Left ventricle myocardium superior (tissue), 1 donor: ENCODE results near the gene SLCO4A1. TPM values are rescaled to one million over a fixed set of nuclear protein-coding genes. Genes with fewer than 3 reads are reported as not detected.

Experiments
- ATAC-seq: fragments of 200-7000 bp; cut with Tn5 transposase; one replicate; pipeline ENCODE4 v1.9.1; 2020; ENCODE audit warnings: mild to moderate bottlenecking, moderate library complexity
- DNase-seq: peaks from one replicate; pipeline ENCODE4 v3.0.0-alpha.2; 2020
- intact Hi-C: fragments of 100-400 bp; cut with micrococcal nuclease; formaldehyde crosslinking; loops from one replicate; pipeline ENCODE4 v1.11.0; 2022
- total RNA-seq: library from RNA; stranded (reverse); fragmentation: NEBNext Ultra II Directional; extraction: Animal tissue kit (Norgen Biotek cat#: 25700); gene quantifications from one replicate; pipeline ENCODE4 v1.2.1, GENCODE V29; 2021
- donor health status: DM: no; HTN: yes; CAD: no; lungs with severe emphysema.

Gene SLCO4A1
- total RNA-seq, 1 donor from 2014 or later, result 9.4 TPM

- DNase-seq (no peak), ATAC-seq (no peak)
- intact Hi-C loops, result no loop called here
Observed at GRCh38 chr20:62632575-62633090, 9.7 kb upstream of the SLCO4A1 start.

GRCh38 chr20:62633598-62634329, 8.5 kb upstream of the SLCO4A1 start:
- DNase-seq, result no peak
- intact Hi-C loops, result no loop called here
- ATAC-seq, result no peak

GRCh38 chr20:62634330-62634967, 7.9 kb upstream of the SLCO4A1 start:
- no peak for DNase-seq
- intact Hi-C loops, result no loop called here

GRCh38 chr20:62635232-62635631, 7.1 kb upstream of the SLCO4A1 start:
- ATAC-seq, result no peak
- DNase-seq, result no peak
- intact Hi-C loops, result no loop called here

More at GRCh38 chr20:62634330-62634967, 7.9 kb upstream of the SLCO4A1 start:
- no peak for ATAC-seq

GRCh38 chr20:62635852-62636251, 6.5 kb upstream of the SLCO4A1 start:
- ATAC-seq (no peak), DNase-seq (no peak)
- intact Hi-C loops, result no loop called here

GRCh38 chr20:62636446-62636845, 5.9 kb upstream of the SLCO4A1 start:
- DNase-seq, result no peak
- intact Hi-C loops, result no loop called here
- ATAC-seq, result peak; percentile 42

GRCh38 chr20:62637110-62637509, 5.2 kb upstream of the SLCO4A1 start:
- ATAC-seq (no peak), DNase-seq (no peak)
- intact Hi-C loops, result no loop called here

- ATAC-seq, result no peak
- intact Hi-C loops, result no loop called here
- DNase-seq, result no peak
Observed at GRCh38 chr20:62637521-62638054, 4.7 kb upstream of the SLCO4A1 start.

GRCh38 chr20:62638055-62638570, 4.2 kb upstream of the SLCO4A1 start:
- ATAC-seq (no peak), DNase-seq (no peak)
- intact Hi-C loops, result no loop called here

GRCh38 chr20:62638679-62639406, 3.5 kb upstream of the SLCO4A1 start:
- ATAC-seq, result no peak
- intact Hi-C loops, result no loop called here
- DNase-seq, result no peak

GRCh38 chr20:62639765-62640164, 2.5 kb upstream of the SLCO4A1 start:
- intact Hi-C loops, result no loop called here
- DNase-seq (no peak), ATAC-seq (no peak)

- DNase-seq (no peak), ATAC-seq (no peak)
- intact Hi-C loops, result no loop called here
Observed at GRCh38 chr20:62640870-62641269, 1.4 kb upstream of the SLCO4A1 start.

GRCh38 chr20:62641321-62642050, 817 bp upstream of the SLCO4A1 start:
- intact Hi-C loops, result no loop called here
- no peak for DNase-seq
- no peak for ATAC-seq

- DNase-seq (no peak), ATAC-seq (peak; percentile 17)
- intact Hi-C loops, result no loop called here
Observed at GRCh38 chr20:62642666-62643520, 590 bp downstream of the SLCO4A1 start.

- no peak for DNase-seq
- ATAC-seq, result no peak
- intact Hi-C loops, result no loop called here
Observed at GRCh38 chr20:62643521-62644043, 1.3 kb downstream of the SLCO4A1 start.

- intact Hi-C loops, result no loop called here
- no peak for ATAC-seq
- no peak for DNase-seq
Observed at GRCh38 chr20:62644044-62644795, 1.9 kb downstream of the SLCO4A1 start.

- DNase-seq (no peak), ATAC-seq (no peak)
- intact Hi-C loops, result no loop called here
Observed at GRCh38 chr20:62644802-62645496, 2.6 kb downstream of the SLCO4A1 start.
